Measurements from ENCODE around the gene TBC1D22A.

The TBC1D22A gene

DNA sequence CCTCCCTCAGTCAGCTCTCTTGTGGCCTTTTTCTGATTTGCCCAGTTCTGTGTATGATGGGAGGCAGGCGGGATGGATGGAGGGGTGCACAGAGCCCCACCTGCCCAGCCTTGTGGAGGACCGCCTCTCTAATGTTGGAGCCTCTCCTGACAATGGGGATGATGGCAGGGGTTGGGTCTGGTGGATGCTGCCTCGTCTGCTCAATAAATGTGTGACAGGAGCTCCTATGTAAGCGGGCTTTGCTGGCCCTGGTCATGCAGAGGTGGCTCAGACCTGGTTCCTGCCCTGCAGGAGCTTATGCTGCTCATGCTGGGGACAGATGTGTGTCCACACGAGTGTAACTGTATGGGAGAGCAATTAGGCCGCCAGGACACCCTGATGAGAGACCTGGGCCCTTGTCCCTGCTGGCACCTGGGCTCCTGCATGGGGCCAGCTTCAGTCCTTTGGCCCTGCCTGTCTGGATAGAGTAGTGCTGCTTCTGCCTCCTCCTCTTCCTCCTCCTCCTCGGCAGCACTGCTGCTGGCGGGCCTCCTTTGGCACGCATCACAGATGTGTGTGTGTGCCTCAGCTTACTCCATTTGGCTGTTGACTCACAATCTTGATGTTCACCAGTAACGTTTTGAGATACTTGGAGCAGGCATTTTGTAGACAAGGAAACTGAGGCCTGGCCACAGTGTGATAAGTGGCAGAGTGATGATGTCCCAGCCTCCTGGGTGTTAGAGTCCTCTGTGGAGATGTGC lies 131.0 kb downstream of the TBC1D22A start:
- no peak for DNase-seq

GRCh38 chr22:46894081-46894671 lies 131.7 kb downstream of the TBC1D22A start:
- no peak for DNase-seq

- no peak for DNase-seq
These were observed 132.6 kb downstream of the TBC1D22A start for GRCh38 chr22:46894851-46895640.

- DNase-seq, result no peak
These were observed 133.3 kb downstream of the TBC1D22A start for GRCh38 chr22:46895753-46896152.

GRCh38 chr22:46896166-46896565 lies 133.7 kb downstream of the TBC1D22A start:
- DNase-seq, result no peak

DNA sequence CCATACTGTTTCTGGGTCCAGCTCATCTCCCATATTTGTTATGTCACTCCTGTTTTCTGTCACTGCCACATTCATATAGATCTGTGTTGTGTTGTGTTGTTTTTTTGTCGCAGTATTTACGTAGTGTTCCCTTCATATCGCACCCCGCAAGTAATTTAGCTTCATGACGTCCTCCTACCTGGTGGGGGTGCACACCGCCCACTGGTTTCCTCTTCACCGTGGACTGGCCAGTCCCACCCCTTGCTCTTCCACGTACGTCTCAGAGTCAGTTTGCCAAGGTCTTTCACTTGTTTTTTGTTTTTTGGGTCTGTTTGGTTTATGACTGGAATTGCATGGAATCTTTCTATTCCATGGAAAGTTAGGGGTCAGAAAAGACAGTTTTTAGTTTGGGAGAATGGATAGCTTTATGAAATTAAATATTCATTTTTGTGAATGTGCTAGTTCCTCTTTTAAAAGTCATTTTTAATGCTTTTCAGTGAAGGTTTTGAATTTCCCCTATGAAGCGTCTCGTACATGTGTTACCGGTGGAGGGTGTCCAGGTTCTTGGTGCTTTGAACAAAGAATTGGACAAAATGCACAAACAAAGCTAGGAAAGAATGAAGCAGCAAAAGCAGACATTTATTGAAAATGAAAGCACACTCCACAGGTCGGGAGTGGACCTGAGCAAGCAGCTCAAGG lies 134.3 kb downstream of the TBC1D22A start:
- DNase-seq, result no peak

GRCh38 chr22:46897246-46897623 lies 134.8 kb downstream of the TBC1D22A start:
- DNase-seq, result peak; percentile 24

DNA sequence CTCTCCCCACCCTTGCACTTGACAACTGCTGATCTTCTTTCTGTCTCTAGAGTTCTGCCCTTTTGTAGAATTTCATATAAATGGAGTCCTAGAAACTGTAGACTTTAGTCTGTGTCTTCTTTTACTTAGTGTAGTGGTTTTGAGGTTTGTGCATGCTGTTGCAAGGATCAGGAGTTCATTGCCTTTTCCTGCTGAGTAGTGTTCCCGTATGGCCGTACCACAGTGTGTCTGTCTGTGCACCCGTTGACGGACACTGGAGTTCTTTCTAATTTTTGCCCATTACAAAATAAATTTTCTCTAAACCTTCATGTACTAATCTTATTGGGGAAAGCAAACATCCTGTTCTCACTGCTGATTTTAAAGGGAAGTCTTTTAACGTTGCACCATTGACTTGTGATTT lies 138.1 kb downstream of the TBC1D22A start:
- no peak for DNase-seq

- no peak for DNase-seq
These were observed 140.0 kb downstream of the TBC1D22A start for GRCh38 chr22:46902436-46902835.

DNA sequence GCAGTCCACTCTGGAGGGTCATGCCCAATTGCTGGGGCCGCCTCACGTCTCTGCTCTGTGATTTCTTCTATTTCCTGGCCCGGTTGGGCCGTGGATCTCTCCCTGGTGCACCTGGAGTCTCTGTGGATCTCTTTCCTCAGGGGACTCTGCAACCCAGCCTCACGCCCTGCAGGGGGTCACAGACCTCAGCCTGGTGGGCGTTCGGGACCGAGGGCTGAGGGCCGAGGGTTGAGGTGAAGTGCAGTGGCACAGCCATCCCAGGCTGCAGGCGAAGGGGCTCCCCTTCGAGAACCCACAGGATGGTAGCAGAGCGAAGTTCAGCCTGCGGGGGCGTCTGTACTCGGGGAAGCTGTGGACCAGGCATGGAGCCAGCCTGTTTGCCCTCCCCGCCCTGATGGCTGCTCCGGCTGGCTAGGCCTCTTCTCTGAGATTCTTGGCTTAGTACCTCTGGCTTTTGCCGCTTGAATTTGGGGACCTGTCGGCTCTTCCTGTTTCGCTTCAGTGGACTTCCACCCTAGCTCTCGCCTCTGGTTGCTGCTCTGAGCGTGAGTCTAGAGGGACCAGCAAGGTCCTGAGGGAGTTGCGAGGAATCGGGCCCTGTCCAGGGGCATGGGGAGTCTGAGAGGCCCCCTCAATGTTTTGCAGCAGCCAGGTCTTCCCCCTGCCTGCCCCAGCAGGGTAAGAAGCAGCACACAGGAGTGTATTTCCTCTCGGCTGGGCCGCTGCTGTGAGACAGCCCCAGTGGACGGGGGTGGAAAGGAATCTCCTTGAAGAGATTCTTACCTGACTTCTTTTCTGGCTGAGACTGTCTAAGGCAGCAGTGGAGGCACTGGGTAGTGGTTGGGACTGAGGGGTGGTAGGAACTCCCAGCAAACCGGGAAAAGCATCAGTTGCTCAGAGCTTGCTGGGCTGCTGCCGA lies 140.8 kb downstream of the TBC1D22A start:
- no peak for DNase-seq

- no peak for DNase-seq
These were observed 143.0 kb downstream of the TBC1D22A start for GRCh38 chr22:46905415-46905814.

GRCh38 chr22:46905834-46906233 lies 143.4 kb downstream of the TBC1D22A start:
- no peak for DNase-seq

- no peak for DNase-seq
These were observed 144.0 kb downstream of the TBC1D22A start for GRCh38 chr22:46906326-46907045.

GRCh38 chr22:46907241-46908215 lies 145.1 kb downstream of the TBC1D22A start:
- no peak for DNase-seq

DNA sequence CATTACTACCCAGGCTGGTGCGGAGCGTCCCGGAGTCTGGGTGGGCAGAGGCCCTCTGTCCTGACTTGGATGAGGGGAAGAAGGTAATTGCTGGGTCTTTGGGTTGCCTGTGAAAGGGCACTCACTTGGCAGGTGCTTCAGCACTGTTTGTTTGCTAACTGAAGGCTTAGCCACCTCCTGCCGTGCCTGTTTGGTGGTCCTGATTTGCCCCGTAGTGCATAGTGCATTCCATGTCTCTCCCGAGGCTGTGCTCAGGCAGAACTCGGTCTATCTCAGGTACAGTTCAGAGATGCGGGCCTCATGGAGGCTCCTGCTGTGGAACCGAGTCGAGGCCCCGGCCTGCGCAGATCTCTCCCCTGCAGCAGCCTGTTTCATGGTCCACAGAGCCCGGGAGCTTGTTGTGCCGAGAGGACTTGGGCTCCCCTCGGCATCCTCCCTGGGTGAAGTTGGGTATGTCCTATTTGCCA lies 146.2 kb downstream of the TBC1D22A start:
- DNase-seq, result no peak

GRCh38 chr22:46909237-46910030 lies 147.0 kb downstream of the TBC1D22A start:
- DNase-seq, result no peak

DNA sequence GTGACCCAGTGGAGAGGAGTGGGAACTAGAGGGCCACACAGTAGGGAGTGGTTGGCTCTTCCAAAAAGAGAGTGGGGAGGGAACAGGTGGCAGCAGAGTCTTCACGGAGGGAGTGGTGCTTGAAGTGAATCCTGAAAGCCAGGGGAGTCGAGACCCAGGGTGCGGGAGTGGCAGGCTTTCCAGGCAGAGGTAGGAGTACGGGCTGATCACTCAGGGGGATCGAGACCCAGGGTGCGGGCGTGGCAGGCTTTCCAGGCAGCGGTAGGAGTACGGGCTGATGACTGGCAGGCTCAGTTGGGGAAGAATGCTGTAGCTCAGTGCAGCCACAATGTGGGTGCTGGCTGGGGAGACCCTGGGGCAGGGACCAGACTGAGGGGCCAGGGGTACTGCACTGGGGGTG lies 148.2 kb downstream of the TBC1D22A start:
- DNase-seq, result no peak

- no peak for DNase-seq
These were observed 148.9 kb downstream of the TBC1D22A start for GRCh38 chr22:46911346-46911745.

- no peak for DNase-seq
These were observed 150.9 kb downstream of the TBC1D22A start for GRCh38 chr22:46913351-46913750.

All from NCI-H226 (cell line).